ENCODE data around the gene ZNF492.

- TF ChIP-seq, protein P1, sequence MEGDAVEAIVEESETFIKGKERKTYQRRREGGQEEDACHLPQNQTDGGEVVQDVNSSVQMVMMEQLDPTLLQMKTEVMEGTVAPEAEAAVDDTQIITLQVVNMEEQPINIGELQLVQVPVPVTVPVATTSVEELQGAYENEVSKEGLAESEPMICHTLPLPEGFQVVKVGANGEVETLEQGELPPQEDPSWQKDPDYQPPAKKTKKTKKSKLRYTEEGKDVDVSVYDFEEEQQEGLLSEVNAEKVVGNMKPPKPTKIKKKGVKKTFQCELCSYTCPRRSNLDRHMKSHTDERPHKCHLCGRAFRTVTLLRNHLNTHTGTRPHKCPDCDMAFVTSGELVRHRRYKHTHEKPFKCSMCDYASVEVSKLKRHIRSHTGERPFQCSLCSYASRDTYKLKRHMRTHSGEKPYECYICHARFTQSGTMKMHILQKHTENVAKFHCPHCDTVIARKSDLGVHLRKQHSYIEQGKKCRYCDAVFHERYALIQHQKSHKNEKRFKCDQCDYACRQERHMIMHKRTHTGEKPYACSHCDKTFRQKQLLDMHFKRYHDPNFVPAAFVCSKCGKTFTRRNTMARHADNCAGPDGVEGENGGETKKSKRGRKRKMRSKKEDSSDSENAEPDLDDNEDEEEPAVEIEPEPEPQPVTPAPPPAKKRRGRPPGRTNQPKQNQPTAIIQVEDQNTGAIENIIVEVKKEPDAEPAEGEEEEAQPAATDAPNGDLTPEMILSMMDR (conservative IDR thresholded peaks at IDR 0.05; ENCODE audit: low read depth, low read length), result no peak
- TF ChIP-seq EZH2 (IDR thresholded peaks at IDR 0.05; ENCODE audit: low read length, unreplicated experiment), result no peak
Observed at GRCh38 chr19:22600690-22601648, 33.2 kb upstream of the ZNF492 start.
